Naive thymus-derived CD8-positive, alpha-beta T cell (primary cell): Measurements from ENCODE around the gene ATAD2B. TPM values are rescaled to one million over a fixed set of nuclear protein-coding genes. Genes with fewer than 3 reads are reported as not detected.

Experiments used
- ATAC-seq, 2 donors: fragments of 150-1000 bp; cut with Tn5 transposase in 1 of 2; sonication (Bioruptor Pico), chemical (Tn5 transposase) in 1 of 2; 1 replicate in 1 of 2; 2 replicates in 1 of 2; pipeline ENCODE4 v1.10.0; 2021; ENCODE audit warnings: mild to moderate bottlenecking in 2 of 2, moderate library complexity in 2 of 2
- POLR2A ChIA-PET: fragments of 350-600 bp; sonication (Branson Sonifier 250); formaldehyde crosslinking; loops from one replicate; lab custom pipeline; 2021; ENCODE audit warnings: antibody characterized with exemption; lab: Charles Lee
- DNase-seq, 10 donors: peaks; one replicate each; pipeline versions ENCODE4 v3.0.0 to v3.0.0-alpha.2; 2020 to 2022
- H3K27ac Mint-ChIP-seq, 10 donors: one replicate each; pipeline ENCODE4 v1.8.0; 2020 to 2022; ENCODE audit warnings: mild to moderate bottlenecking in 10 of 10, mixed read lengths in 10 of 10, moderate library complexity in 4 of 10, inconsistent platforms in 1 of 10
- H3K27me3 Mint-ChIP-seq, 5 donors: one replicate each; pipeline ENCODE4 v1.8.0; 2021 to 2022; ENCODE audit warnings: mixed read lengths in 5 of 5
- H3K36me3 Mint-ChIP-seq, 3 donors: one replicate each; pipeline ENCODE4 v1.8.0; 2020 to 2022; ENCODE audit warnings: mixed read lengths in 3 of 3, mild to moderate bottlenecking in 2 of 3, inconsistent platforms in 1 of 3
- H3K4me1 Mint-ChIP-seq, 4 donors: one replicate each; pipeline ENCODE4 v1.8.0; 2021 to 2022; ENCODE audit warnings: mixed read lengths in 4 of 4
- H3K4me3 Mint-ChIP-seq, 10 donors: one replicate each; pipeline ENCODE4 v1.8.0; 2020 to 2022; ENCODE audit warnings: mild to moderate bottlenecking in 10 of 10, mixed read lengths in 10 of 10, moderate library complexity in 6 of 10, inconsistent platforms in 1 of 10
- H3K9me3 Mint-ChIP-seq, 9 donors: one replicate each; pipeline ENCODE4 v1.8.0; 2020 to 2022; ENCODE audit warnings: mixed read lengths in 9 of 9, mild to moderate bottlenecking in 3 of 9, inconsistent platforms in 1 of 9, moderate library complexity in 1 of 9
- polyA plus RNA-seq, 3 donors: library from polyadenylated mRNA; unstranded; fragments of 300-500 nt; fragmentation: Illumina TruSeq; gene quantifications; one replicate each; pipeline ENCODE4 v1.2.3, GENCODE V29; 2021
- total RNA-seq, 8 experiments: library from RNA in 2 of 8; stranded (reverse) in 2 of 8; gene quantifications; one replicate each; pipeline ENCODE4 v1.2.3 and lab custom pipeline; 2021 to 2026

Gene ATAD2B
- total and polyA plus RNA-seq, 5 experiments from 2014 or later, result 7.2 to 41.4 (median 11.4) TPM

- Mint-ChIP-seq H3K27ac (peak overlapping the region in 1 of 10 donors; percentile 32), H3K4me3 (no peak overlapping the region), H3K4me1 (peaks cover 17 to 51% (median 46%) of the 10 kb centered on the region in 4 donors), H3K27me3 (no peaks in the 10 kb centered on the region), H3K36me3 (peaks cover 0 to 9% (median 0%) of the 10 kb centered on the region in 3 donors), H3K9me3 (no peaks in the 10 kb centered on the region)
- no peak for ATAC-seq
- DNase-seq, result no peak
- POLR2A ChIA-PET, result no interaction called here
Observed at GRCh38 chr2:23904692-23905091, 22.2 kb downstream of the ATAD2B start.

DNA sequence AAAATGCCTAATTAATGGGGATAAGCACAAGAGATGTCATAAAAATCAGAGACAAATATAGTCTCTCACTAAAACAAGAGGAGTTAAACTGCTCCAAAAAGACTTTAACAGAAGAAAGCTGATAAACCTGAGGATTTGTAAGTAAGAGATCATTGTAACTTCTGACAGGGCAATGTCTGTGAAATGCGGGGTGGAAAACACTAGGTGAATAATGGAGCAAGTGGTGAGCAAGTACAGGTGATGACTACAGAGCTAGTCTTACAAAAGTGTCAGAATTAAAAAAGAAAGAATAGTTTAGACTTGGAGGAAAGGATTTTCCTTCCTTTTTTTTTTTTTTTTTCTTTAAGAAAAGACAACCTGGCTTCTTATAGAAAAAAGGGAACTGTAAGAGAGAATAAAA, 22.7 kb downstream of the ATAD2B start:
- peaks cover 17 to 53% (median 43%) of the 10 kb centered on the region in 4 donors for H3K4me1 Mint-ChIP-seq
- H3K27me3 Mint-ChIP-seq, result no peaks in the 10 kb centered on the region
- ATAC-seq (no peak), DNase-seq (no peak)
- H3K36me3 Mint-ChIP-seq, result peaks cover 0 to 9% (median 0%) of the 10 kb centered on the region in 3 donors
- no peaks in the 10 kb centered on the region for H3K9me3 Mint-ChIP-seq
- peak overlapping the region in 2 of 10 donors; percentile 26 to 44 for H3K4me3 Mint-ChIP-seq
- peak overlapping the region in 3 of 10 donors; percentile 9 to 48 (median 26) for H3K27ac Mint-ChIP-seq
- POLR2A ChIA-PET, result interaction anchor here (0.7 kb wide), 1 partner anchor 77 kb away, joined by 3 read pairs; no protein-coding TSS in a partner anchor

DNA sequence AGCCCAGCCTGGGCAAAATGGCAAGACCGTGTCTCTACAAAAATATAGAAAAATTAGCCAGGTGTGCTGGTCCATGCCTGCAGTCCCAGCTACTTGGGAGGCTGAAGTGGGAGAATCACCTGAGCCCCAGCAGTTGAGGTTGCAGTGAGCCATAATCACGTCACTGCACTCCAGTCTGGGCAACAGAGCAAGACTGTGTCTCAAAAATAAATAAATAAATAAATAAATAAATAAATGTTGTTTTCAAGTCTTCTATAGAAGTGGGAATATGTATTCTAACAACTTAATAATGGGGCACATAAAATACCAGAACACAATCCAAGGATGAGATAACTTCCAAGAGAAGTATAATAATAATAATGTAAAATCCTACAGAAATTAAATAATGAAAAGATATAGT, 23.9 kb downstream of the ATAD2B start:
- Mint-ChIP-seq H3K36me3 (peaks cover 0 to 9% (median 0%) of the 10 kb centered on the region in 3 donors), H3K4me3 (no peak overlapping the region), H3K9me3 (no peaks in the 10 kb centered on the region), H3K27ac (no peak overlapping the region), H3K4me1 (peaks cover 21 to 58% (median 46%) of the 10 kb centered on the region in 4 donors), H3K27me3 (no peaks in the 10 kb centered on the region)
- ATAC-seq (no peak), DNase-seq (no peak)
- POLR2A ChIA-PET, result interaction anchor here (0.6 kb wide), 1 partner anchor 11 kb away, joined by 5 read pairs; no protein-coding TSS in a partner anchor

DNA sequence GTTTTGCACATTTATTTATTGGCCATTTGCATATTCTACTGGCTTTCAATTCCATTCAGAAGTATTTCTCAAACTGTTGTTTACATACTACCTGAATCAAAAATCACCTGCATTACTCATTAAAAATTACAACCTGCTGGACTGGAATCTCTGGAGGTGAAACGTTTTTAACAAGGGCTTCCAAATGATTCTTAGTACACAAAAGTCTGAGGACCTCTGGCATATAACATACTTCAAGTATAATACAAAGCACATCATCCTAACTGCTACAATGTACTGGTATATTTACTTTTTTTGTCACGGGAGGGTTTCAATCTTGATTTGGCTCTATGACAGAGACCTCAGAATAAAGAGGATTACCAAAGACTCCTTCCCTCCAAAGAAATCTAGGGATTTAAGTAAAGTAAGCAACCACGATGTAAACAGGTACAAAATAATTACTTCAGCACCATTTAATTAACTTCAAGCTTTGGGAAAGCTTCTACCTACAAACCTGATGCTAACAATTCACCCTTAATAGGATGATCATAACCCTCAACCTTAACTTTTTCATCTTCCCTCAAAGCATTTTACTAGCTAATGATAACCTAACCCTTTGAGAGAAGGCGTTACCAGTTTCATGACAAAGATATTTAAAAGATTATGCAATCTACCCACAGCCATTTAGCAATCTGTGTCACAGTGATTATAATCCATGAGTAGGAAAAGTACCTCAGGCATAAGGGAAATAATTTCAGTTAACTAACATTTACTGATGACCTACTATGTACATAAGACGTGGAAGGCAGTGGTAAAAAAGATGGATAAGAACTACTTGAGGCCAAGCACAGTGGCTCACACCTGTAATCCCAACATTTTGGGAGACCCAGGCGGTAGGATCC, 24.7 kb downstream of the ATAD2B start:
- Mint-ChIP-seq H3K9me3 (no peaks in the 10 kb centered on the region), H3K4me1 (peaks cover 24 to 61% (median 52%) of the 10 kb centered on the region in 4 donors), H3K36me3 (peaks cover 0 to 9% (median 0%) of the 10 kb centered on the region in 3 donors), H3K27ac (no peak overlapping the region), H3K4me3 (no peak overlapping the region), H3K27me3 (no peaks in the 10 kb centered on the region)
- DNase-seq, result no peak
- no peak for ATAC-seq
- POLR2A ChIA-PET, result no interaction called here

DNA sequence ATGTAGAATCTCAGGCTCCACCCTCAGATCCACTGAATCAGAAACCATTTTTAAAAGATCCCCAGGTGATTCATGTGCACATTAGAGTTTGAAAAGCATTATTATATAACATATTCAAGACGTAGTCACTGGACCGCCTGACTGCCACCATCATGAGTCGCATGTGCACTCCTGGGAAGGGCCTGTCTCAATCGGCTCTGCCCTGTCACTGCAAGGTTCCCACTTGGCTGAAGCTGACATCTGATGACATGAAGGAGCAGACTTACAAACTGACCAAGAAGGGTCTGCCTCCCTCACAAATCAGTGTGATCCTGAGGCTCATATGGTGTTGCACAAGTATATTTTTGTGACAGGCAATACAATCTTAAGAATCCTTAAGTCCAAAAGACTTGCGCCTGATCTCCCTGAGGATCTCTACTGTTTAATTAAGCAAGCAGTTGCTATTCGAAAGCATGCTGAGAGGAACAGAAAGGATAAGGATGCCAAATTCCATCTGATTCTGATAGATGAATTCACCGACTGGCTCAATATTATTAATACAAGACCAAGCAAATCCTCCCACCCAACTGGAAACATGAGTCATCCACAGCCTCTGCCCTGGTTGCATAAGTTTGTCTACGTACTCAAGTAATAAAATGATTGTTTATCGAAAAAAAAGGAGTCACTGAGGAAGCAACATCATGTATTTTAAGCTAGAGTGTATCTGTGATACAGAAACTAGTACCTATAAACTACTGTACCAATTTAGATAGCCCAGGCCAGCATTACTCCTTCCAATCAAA, 26.2 kb downstream of the ATAD2B start:
- H3K36me3 Mint-ChIP-seq, result peaks cover 0 to 9% (median 0%) of the 10 kb centered on the region in 3 donors
- POLR2A ChIA-PET, result interaction anchor here (1.7 kb wide), 1 partner anchor 26 kb away, joined by 5 read pairs; the partner anchor contains the start of gene ATAD2B
- DNase-seq (no peak), ATAC-seq (no peak)
- H3K27ac Mint-ChIP-seq, result peak overlapping the region in 2 of 10 donors; percentile 20 to 38
- no peaks in the 10 kb centered on the region for H3K9me3 Mint-ChIP-seq
- H3K27me3 Mint-ChIP-seq, result no peaks in the 10 kb centered on the region
- H3K4me3 Mint-ChIP-seq, result no peak overlapping the region
- H3K4me1 Mint-ChIP-seq, result peaks cover 23 to 63% (median 53%) of the 10 kb centered on the region in 4 donors

- peaks cover 20 to 58% (median 49%) of the 10 kb centered on the region in 4 donors for H3K4me1 Mint-ChIP-seq
- no peak for ATAC-seq
- H3K4me3 Mint-ChIP-seq, result no peak overlapping the region
- H3K9me3 Mint-ChIP-seq, result no peaks in the 10 kb centered on the region
- DNase-seq, result no peak
- peaks cover 0 to 9% (median 0%) of the 10 kb centered on the region in 3 donors for H3K36me3 Mint-ChIP-seq
- no peak overlapping the region for H3K27ac Mint-ChIP-seq
- POLR2A ChIA-PET, result interaction anchor here (1.7 kb wide), 1 partner anchor 27 kb away, joined by 5 read pairs; the partner anchor contains the start of gene ATAD2B
- H3K27me3 Mint-ChIP-seq, result no peaks in the 10 kb centered on the region
Observed at GRCh38 chr2:23900133-23900532, 26.8 kb downstream of the ATAD2B start.

DNA sequence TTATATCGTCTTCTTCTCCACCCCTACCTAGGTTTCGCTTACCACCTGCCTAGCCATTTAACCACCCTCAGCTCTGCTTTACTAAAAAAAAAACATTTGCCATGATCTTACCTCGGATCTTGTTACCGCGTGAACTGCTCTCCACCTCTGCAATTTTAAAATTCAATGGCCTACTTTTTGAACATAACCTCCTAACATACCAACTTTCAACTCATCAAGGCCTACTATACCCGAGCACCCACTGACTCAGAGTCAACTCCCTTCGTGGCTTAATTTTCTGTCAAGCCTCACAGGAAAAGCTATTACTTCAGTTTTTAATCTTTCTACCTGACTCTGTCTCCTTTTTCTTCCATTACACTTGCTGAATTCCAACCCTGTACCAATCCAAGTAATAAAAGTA, 55.7 kb downstream of the ATAD2B start:
- H3K27me3 Mint-ChIP-seq, result no peaks in the 10 kb centered on the region
- H3K9me3 Mint-ChIP-seq, result no peaks in the 10 kb centered on the region
- H3K27ac Mint-ChIP-seq, result peak overlapping the region in 3 of 10 donors; percentile 41 to 65 (median 54)
- ATAC-seq (no peak), DNase-seq (no peak)
- POLR2A ChIA-PET, result no interaction called here
- H3K4me3 Mint-ChIP-seq, result no peak overlapping the region
- H3K4me1 Mint-ChIP-seq, result peaks cover 0 to 11% (median 3%) of the 10 kb centered on the region in 4 donors
- H3K36me3 Mint-ChIP-seq, result peaks cover 7 to 81% (median 23%) of the 10 kb centered on the region in 3 donors

- Mint-ChIP-seq H3K4me3 (no peak overlapping the region), H3K27ac (peak overlapping the region in 4 of 10 donors; percentile 6 to 79 (median 70)), H3K36me3 (peaks cover 8 to 74% (median 23%) of the 10 kb centered on the region in 3 donors), H3K27me3 (no peaks in the 10 kb centered on the region), H3K9me3 (no peaks in the 10 kb centered on the region), H3K4me1 (peaks cover 0 to 11% (median 3%) of the 10 kb centered on the region in 4 donors)
- DNase-seq (no peak), ATAC-seq (no peak)
- POLR2A ChIA-PET, result no interaction called here
Observed at GRCh38 chr2:23867449-23867848, 59.5 kb downstream of the ATAD2B start.

- no peaks in the 10 kb centered on the region for H3K27me3 Mint-ChIP-seq
- H3K27ac Mint-ChIP-seq, result peak overlapping the region in 2 of 10 donors; percentile 16 to 85
- no peak for ATAC-seq
- peaks cover 0 to 6% (median 0%) of the 10 kb centered on the region in 4 donors for H3K4me1 Mint-ChIP-seq
- DNase-seq, result no peak
- POLR2A ChIA-PET, result no interaction called here
- peaks cover 6 to 72% (median 16%) of the 10 kb centered on the region in 3 donors for H3K36me3 Mint-ChIP-seq
- no peak overlapping the region for H3K4me3 Mint-ChIP-seq
- H3K9me3 Mint-ChIP-seq, result no peaks in the 10 kb centered on the region
Observed at GRCh38 chr2:23862716-23863426, 64.1 kb downstream of the ATAD2B start.

GRCh38 chr2:23861952-23862351, 65.0 kb downstream of the ATAD2B start:
- POLR2A ChIA-PET, result interaction anchor here (0.7 kb wide), 1 partner anchor 36 kb away, joined by 6 read pairs; no protein-coding TSS in a partner anchor
- Mint-ChIP-seq H3K4me1 (peaks cover 0 to 2% (median 0%) of the 10 kb centered on the region in 4 donors), H3K27ac (no peak overlapping the region), H3K4me3 (no peak overlapping the region), H3K36me3 (peaks cover 4 to 69% (median 12%) of the 10 kb centered on the region in 3 donors), H3K27me3 (no peaks in the 10 kb centered on the region), H3K9me3 (no peaks in the 10 kb centered on the region)
- DNase-seq (no peak), ATAC-seq (no peak)

- no peak for DNase-seq
- Mint-ChIP-seq H3K4me3 (no peak overlapping the region), H3K27me3 (no peaks in the 10 kb centered on the region), H3K4me1 (no peaks in the 10 kb centered on the region), H3K27ac (peak overlapping the region in 1 of 10 donors; percentile 7), H3K36me3 (peaks cover 4 to 75% (median 19%) of the 10 kb centered on the region in 3 donors), H3K9me3 (no peaks in the 10 kb centered on the region)
- ATAC-seq, result no peak
- POLR2A ChIA-PET, result no interaction called here
Observed at GRCh38 chr2:23859983-23860382, 66.9 kb downstream of the ATAD2B start.

GRCh38 chr2:23859234-23859633, 67.7 kb downstream of the ATAD2B start:
- Mint-ChIP-seq H3K9me3 (no peaks in the 10 kb centered on the region), H3K27ac (peak overlapping the region in 1 of 10 donors; percentile 52), H3K27me3 (no peaks in the 10 kb centered on the region), H3K36me3 (peaks cover 2 to 81% (median 22%) of the 10 kb centered on the region in 3 donors), H3K4me1 (no peaks in the 10 kb centered on the region), H3K4me3 (no peak overlapping the region)
- ATAC-seq (no peak), DNase-seq (no peak)
- POLR2A ChIA-PET, result no interaction called here
